ENCODE data around the gene DGCR2. TPM values are rescaled to one million over a fixed set of nuclear protein-coding genes. Genes with fewer than 3 reads are reported as not detected.

Gene DGCR2
- total and polyA plus RNA-seq, 10 of the 15 experiments (the other 5 are each of a cell fraction or from before 2014, with no cell fraction given), result 0.19 to 28.4 (median 16.0) TPM

DNA sequence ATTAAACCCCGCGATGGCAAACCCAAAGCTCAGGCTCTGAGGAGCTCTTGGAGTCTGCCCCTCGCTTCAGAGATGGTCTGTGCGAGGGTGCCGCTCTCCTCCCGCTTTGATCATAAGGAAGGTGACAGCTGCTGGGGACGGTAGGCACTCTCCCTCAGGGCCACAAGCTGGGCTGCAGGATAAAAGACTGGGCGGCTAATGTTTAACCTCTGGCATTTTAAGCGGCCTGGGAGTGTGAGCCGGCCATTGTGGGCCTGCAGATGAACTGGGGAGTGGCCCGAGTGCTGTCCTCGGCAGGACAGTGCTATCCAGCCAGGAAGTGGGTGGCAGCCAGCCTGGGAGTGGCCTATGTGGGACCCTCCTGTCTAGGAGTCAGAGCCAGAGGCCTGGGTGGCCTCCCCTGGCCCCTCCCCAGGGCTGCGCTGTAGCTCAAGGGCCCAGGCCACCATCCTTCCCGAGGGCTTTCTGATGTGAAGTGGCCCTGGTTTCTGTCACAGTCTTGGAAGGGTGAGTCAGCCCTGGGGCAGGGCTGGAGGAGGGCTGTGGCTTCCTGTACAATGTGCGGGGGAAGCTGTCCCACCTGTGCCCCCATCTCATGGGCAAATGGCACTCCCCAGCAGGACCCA is 127.4 kb downstream of the DGCR2 start (continued):
- TF ChIP-seq ZNF592 (IDR thresholded peaks at IDR 0.05), result no peak
- no peak for TF ChIP-seq MAX (IDR thresholded peaks at IDR 0.05; ENCODE audit: low read depth, low read length)
- no peak for TF ChIP-seq TARDBP (IDR thresholded peaks at IDR 0.05; ENCODE audit: borderline replicate concordance)

DNA sequence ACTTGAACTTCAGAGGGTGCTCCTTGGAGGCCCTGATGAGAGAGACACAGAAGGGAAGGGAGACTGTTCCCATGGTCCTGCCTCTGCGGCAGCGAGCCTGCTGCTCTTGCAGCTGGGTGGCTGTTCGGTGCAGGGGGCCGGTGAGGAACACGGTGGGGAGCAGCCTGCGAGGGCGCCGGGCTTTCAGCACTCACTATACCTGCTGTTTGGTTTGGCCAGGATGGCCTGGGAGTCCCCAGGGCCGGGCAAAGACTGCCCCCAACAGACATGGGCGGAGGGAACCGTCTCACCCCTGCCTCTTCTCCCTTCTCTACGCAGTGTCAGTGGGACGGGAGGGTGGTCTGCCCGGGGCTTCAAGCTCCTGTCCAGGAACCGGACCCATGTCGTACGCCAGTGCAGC is 128.2 kb downstream of the DGCR2 start:
- DNase-seq (ENCODE audit: low read depth, low spot score), result no peak
- FAIRE-seq, result no peak
- Histone ChIP-seq H3K4me1 (ENCODE audit: control insufficient read depth, insufficient read depth, low read length) (no peaks in the 10 kb centered on the region), H3K9me3 (replicated peaks; ENCODE audit: control insufficient read depth, insufficient read depth, low read length) (no peaks in the 10 kb centered on the region), H3K9ac (ENCODE audit: control insufficient read depth, insufficient read depth, low read length) (no peak overlapping the region), H3K4me2 (ENCODE audit: control insufficient read depth, insufficient read depth) (no peak overlapping the region), H3K4me3 (no peak overlapping the region), H3K27me3 (replicated peaks in 1 of 2; ENCODE audit: control insufficient read depth in 2 of 2, insufficient read depth in 2 of 2, low read length in 1 of 2) (no peaks in the 10 kb centered on the region), H3K79me2 (ENCODE audit: control insufficient read depth, insufficient read depth, low read length) (no peaks in the 10 kb centered on the region), H4K20me1 (ENCODE audit: control insufficient read depth, insufficient read depth) (no peaks in the 10 kb centered on the region; the same call in 1 of the 2 replicates), H2AFZ (ENCODE audit: control insufficient read depth, low read depth, low read length) (no peak overlapping the region), H3K36me3 (ENCODE audit: control insufficient read depth in 2 of 2, insufficient read depth in 2 of 2, low read length in 1 of 2) (no peaks in the 10 kb centered on the region), H3K27ac (ENCODE audit: control insufficient read depth, insufficient read depth) (no peak overlapping the region)
- RAD21 ChIA-PET (ENCODE audit: unreplicated experiment), result no interaction called here
- ATAC-seq, result no peak
- 36% methylated on average over 15 of the region's 17 CpGs for WGBS (ENCODE audit: insufficient coverage, insufficient replicate concordance, low lambda C conversion rate, missing lambda C conversion rate)
- SMC1A ChIA-PET (ENCODE audit: uncharacterized antibody, unreplicated experiment), result interaction anchor here (1.2 kb wide), 1 partner anchor 9 kb away, joined by 4 read pairs; no protein-coding TSS in a partner anchor
- POLR2A ChIA-PET, result no interaction called here
- CTCF ChIA-PET, result no interaction called here
- intact Hi-C loops (cut with micrococcal nuclease; ENCODE audit: unreplicated experiment), result no loop called here
- in situ Hi-C loops (cut with MboI), result no loop called here
- no TSS peak for BruUV-seq (replicated peaks)
- TF ChIP-seq PAX5 (IDR thresholded peaks at IDR 0.05; ENCODE audit: borderline replicate concordance, low read depth, low read length) (no peak), POU2F2 (IDR thresholded peaks at IDR 0.05; ENCODE audit: borderline replicate concordance, low read depth, low read length) (no peak), MYB (IDR thresholded peaks at IDR 0.05; ENCODE audit: borderline replicate concordance, low read depth, low read length) (no peak), MYC (IDR thresholded peaks at IDR 0.05; ENCODE audit: insufficient read depth, insufficient read length, insufficient replicate concordance, low read length, severe bottlenecking) (no peak), MTA2 (IDR thresholded peaks at IDR 0.05; ENCODE audit: low read depth) (no peak), ZBED1 (IDR thresholded peaks at IDR 0.05; ENCODE audit: borderline replicate concordance) (no peak), CHD2 (IDR thresholded peaks at IDR 0.05; ENCODE audit: borderline replicate concordance, low read depth, low read length) (no peak), IRF4 (IDR thresholded peaks at IDR 0.05; ENCODE audit: low read depth, low read length) (no peak), RFX5 (IDR thresholded peaks at IDR 0.05; ENCODE audit: low read depth, low read length) (no peak), TBL1XR1 (IDR thresholded peaks at IDR 0.05; ENCODE audit: low read depth, low read length) (no peak), HDGF (IDR thresholded peaks at IDR 0.05) (no peak), PAX8 (IDR thresholded peaks at IDR 0.05) (no peak), IKZF2 (IDR thresholded peaks at IDR 0.05) (no peak), BCL3 (IDR thresholded peaks at IDR 0.05; ENCODE audit: borderline replicate concordance, insufficient read depth, low read depth, low read length, poor library complexity, severe bottlenecking) (no peak), RUNX3 (IDR thresholded peaks at IDR 0.05; ENCODE audit: low read length) (no peak)
